Ascending aorta (tissue), 2 donors: ENCODE measurements around the gene CTRL. TPM values are rescaled to one million over a fixed set of nuclear protein-coding genes. Genes with fewer than 3 reads are reported as not detected.
"Not testable (repeated sequence)": the region's sequence is repeated elsewhere in the genome, so short reads cannot be mapped to it uniquely, and the experiment has no call there.

Experiments used
- DNase-seq, 2 donors: peaks; one replicate each; pipeline ENCODE4 v3.0.0-alpha.2; 2019; ENCODE audit warnings: low spot score in 2 of 2
- H3K27ac ChIP-seq, 2 donors: fragments of 200-600 bp; sonication (generic); one replicate each; pipeline ENCODE4 v1.5.1; 2016 to 2017; ENCODE audit warnings: mild to moderate bottlenecking in 1 of 2
- H3K27me3 ChIP-seq: fragments of 200-600 bp; sonication (generic); one replicate; pipeline ENCODE4 v1.5.1; 2017
- H3K36me3 ChIP-seq, 2 donors: fragments of 200-600 bp; sonication (generic); one replicate each; pipeline ENCODE4 v1.5.1; 2016
- H3K4me1 ChIP-seq, 2 donors: fragments of 200-600 bp; sonication (generic); one replicate each; pipeline ENCODE4 v1.5.1; 2016 to 2017; ENCODE audit warnings: mild to moderate bottlenecking in 1 of 2
- H3K4me3 ChIP-seq, 2 donors: fragments of 200-600 bp; sonication (generic); one replicate each; pipeline ENCODE4 v1.5.1; 2016 to 2017; ENCODE audit warnings: mild to moderate bottlenecking in 1 of 2
- H3K9me3 ChIP-seq, 2 donors: fragments of 200-600 bp; sonication (generic); one replicate each; pipeline ENCODE4 v1.5.1; 2016
- CTCF ChIP-seq, 3 experiments: fragments of 200-600 bp in 2 of 3; fragments of 450-650 bp in 1 of 3; sonication (generic) in 2 of 3; IDR thresholded peaks; one replicate each; pipeline ENCODE4 v1.5.1; 2016 to 2019; ENCODE audit warnings: antibody characterized with exemption in 3 of 3, mild to moderate bottlenecking in 1 of 3, moderate library complexity in 1 of 3
- intact Hi-C: fragments of 100-400 bp; cut with DNase I; formaldehyde crosslinking; loops from one replicate; pipeline ENCODE4 v1.15.1; 2023
- total RNA-seq: library from RNA; depleted of rRNA; stranded (reverse); fragments of >200 nt; gene quantifications from one replicate; pipeline ENCODE4 v1.1.0, GENCODE V29; 2016

CTRL gene
- total RNA-seq, 1 donor from 2014 or later, result 0.43 TPM

GRCh38 chr16:67939507-67940445, 8.1 kb upstream of the CTRL start:
- Histone ChIP-seq H3K9me3 (no peaks in the 10 kb centered on the region), H3K27me3 (no peaks in the 10 kb centered on the region), H3K4me1 (peaks cover 10 to 25% of the 10 kb centered on the region in 2 donors), H3K27ac (peak overlapping the region in 1 of 2 donors; percentile 17), H3K4me3 (no peak overlapping the region), H3K36me3 (peaks cover 16 to 39% of the 10 kb centered on the region in 2 donors)
- DNase-seq, result no peak
- no peak for TF ChIP-seq CTCF (IDR thresholded peaks at IDR 0.05)
- intact Hi-C loops, result loop anchor here (5.0 to 10.0 kb wide), 4 partner anchors 122 to 1015 kb away; partner anchors contain the start of genes RIPOR1 and RRAD

- H3K9me3 ChIP-seq, DNase-seq, H3K27me3 ChIP-seq: not testable (repeated sequence)
- Histone ChIP-seq H3K27ac (peak overlapping the region in 1 of 2 donors; percentile 92), H3K4me1 (peaks cover 7 to 16% of the 10 kb centered on the region in 2 donors), H3K4me3 (peak overlapping the region in 1 of 2 donors; percentile 65), H3K36me3 (peaks cover 11 to 30% of the 10 kb centered on the region in 2 donors)
- intact Hi-C loops, result loop anchor here (5.0 to 10.0 kb wide), 2 partner anchors 213 to 410 kb away; partner anchors contain the start of gene RIPOR1
These were observed 6.1 kb upstream of the CTRL start for GRCh38 chr16:67937713-67938112.

- intact Hi-C loops, result loop anchor here (1.0 to 10.0 kb wide), 3 partner anchors 31 to 410 kb away; partner anchors contain the start of genes RIPOR1 and SLC12A4
- H3K36me3 ChIP-seq, result peaks cover 7 to 23% of the 10 kb centered on the region in 2 donors
- H3K4me1 ChIP-seq, result peaks cover 7 to 16% of the 10 kb centered on the region in 2 donors
- TF ChIP-seq CTCF (IDR thresholded peaks at IDR 0.05), result no peak
- no peaks in the 10 kb centered on the region for H3K9me3 ChIP-seq
- DNase-seq, result peak in 1 of 2 donors; percentile 44
- H3K4me3 ChIP-seq, result peak overlapping the region; percentile 65 to 85
- peak overlapping the region; percentile 88 to 92 for H3K27ac ChIP-seq
- H3K27me3 ChIP-seq, result no peaks in the 10 kb centered on the region
These were observed 5.4 kb upstream of the CTRL start for GRCh38 chr16:67936880-67937605.

- peak within 1 kb of the TSS; percentile 88 to 92 for H3K27ac ChIP-seq
- DNase-seq, result peak in 1 of 2 donors; percentile 84
- intact Hi-C loops, result loop anchor here (1.0 to 10.0 kb wide), 3 partner anchors 32 to 409 kb away; partner anchors contain the start of genes RIPOR1 and SLC12A4
- no peaks in the 10 kb centered on the region for H3K9me3 ChIP-seq
- peak within 1 kb of the TSS; percentile 65 to 85 for H3K4me3 ChIP-seq
- no peak for TF ChIP-seq CTCF (IDR thresholded peaks at IDR 0.05)
- H3K4me1 ChIP-seq, result peaks cover 7 to 16% of the 10 kb centered on the region in 2 donors
- peaks cover under 1 to 18% of the 10 kb centered on the region in 2 donors for H3K36me3 ChIP-seq
- H3K27me3 ChIP-seq, result no peaks in the 10 kb centered on the region
These were observed 4.6 kb upstream of the CTRL start, which contains the start of gene PSMB10 for GRCh38 chr16:67936124-67936879. TSS of gene PSMB10 (minus strand) at chr16:67936850. CDS start at chr16:67936749, 101 bp downstream.

- peak; percentile 88 to 96 for DNase-seq
- Histone ChIP-seq H3K4me3 (peak overlapping the region; percentile 65 to 85), H3K27me3 (no peaks in the 10 kb centered on the region), H3K4me1 (peaks cover 7 to 16% of the 10 kb centered on the region in 2 donors), H3K9me3 (no peaks in the 10 kb centered on the region), H3K36me3 (peaks cover 0 to 16% of the 10 kb centered on the region in 2 donors), H3K27ac (peak overlapping the region; percentile 88 to 92)
- intact Hi-C loops, result loop anchor here (1.0 to 10.0 kb wide), 5 partner anchors 33 to 408 kb away; partner anchors contain the start of genes PSKH1, RIPOR1, SLC12A4 and THAP11
- peak in 1 of 3 experiments; percentile 14 for TF ChIP-seq CTCF (IDR thresholded peaks at IDR 0.05)
These were observed 3.9 kb upstream of the CTRL start for GRCh38 chr16:67935402-67936123.
